GM10847 (cell line): ENCODE data around the gene GIPC3.
A peak's percentile ranks its signal among the peaks of the same experiment; 100 is the strongest.

Source experiments
- POLR2A ChIP-seq: IDR thresholded peaks from 2 replicates; pipeline ENCODE4 v1.6.1; 2011; ENCODE audit not compliant: insufficient read length; ENCODE audit errors: extremely low read depth

The GIPC3 gene

GRCh38 chr19:3618144-3618810 is 33.0 kb downstream of the GIPC3 start:
- no peak for TF ChIP-seq POLR2A

- no peak for TF ChIP-seq POLR2A
These were observed 33.7 kb downstream of the GIPC3 start for GRCh38 chr19:3618811-3619630.

DNA sequence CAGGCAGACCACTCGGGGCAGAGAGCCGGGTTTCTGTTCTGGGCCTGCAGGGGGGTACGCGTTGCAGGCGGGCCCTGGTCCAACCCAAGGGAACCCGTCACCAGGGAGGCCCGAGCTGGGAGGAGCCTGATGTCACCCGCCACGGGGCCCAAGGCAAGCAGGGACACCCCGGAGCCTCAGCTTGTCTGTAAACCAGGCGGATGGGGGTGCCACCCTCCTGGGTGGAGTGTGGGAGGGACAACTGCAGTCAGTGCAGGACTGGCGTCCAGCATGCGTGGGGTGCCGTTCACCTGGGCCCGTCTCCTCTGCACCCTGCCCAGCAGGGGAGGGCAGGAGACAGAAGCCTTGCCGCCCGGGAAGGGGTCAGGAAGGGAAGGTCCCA is 34.3 kb downstream of the GIPC3 start:
- TF ChIP-seq POLR2A, result no peak

DNA sequence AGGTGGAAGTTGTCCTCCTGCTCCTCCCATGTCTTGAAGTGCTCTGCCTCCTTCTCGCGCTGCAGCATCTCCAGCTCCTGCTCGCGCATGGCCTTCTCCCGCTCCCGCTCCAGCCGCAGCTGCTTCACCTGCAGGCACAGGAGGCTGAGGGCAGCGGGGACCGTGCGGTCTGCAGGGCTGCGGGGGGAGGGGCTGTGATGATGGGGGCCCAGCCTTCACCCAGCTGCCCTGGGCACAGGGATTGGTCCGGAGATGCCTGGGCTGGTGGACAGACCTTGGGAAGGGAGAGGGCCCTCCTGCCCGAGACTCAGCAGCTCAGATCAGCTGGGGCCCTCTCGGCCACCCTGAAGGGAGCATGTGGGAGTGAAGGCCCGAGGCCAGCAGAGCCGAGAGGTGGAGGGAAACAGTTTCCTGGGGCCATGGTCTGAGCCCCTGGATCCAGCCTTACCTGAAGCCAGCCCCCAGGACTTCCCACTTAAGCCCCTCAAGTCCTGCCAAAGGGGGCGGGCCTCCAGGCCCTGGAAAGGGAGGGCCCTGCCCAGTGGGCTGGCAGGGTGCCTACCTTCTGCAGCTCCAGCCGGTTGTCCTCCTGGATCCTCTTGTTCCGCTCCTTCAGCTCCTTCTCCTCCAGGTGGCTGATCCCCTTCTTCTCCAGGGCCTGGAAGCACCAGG is 35.0 kb downstream of the GIPC3 start:
- TF ChIP-seq POLR2A, result no peak

- TF ChIP-seq POLR2A, result no peak
These were observed 35.7 kb downstream of the GIPC3 start for GRCh38 chr19:3620817-3621547.

DNA sequence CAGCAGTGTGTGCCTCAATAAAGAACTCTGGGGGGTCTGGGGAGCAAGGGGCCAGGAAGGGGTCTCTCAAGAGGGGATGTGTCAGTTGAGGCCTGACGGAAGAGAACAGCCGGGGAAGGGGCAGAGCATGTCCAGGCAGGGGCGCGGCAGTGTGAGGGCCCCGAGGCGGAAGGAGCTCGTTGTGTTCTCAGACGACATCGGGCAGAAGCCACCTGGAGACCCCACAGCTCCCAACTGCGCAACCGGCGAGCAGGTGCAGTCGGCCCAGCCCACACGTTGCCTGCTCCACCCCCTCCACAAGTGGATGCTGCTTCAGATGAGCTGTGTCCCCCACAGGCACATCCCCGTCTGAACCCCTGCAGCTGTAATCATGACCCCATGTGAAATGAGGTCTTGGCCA is 36.4 kb downstream of the GIPC3 start:
- no peak for TF ChIP-seq POLR2A

DNA sequence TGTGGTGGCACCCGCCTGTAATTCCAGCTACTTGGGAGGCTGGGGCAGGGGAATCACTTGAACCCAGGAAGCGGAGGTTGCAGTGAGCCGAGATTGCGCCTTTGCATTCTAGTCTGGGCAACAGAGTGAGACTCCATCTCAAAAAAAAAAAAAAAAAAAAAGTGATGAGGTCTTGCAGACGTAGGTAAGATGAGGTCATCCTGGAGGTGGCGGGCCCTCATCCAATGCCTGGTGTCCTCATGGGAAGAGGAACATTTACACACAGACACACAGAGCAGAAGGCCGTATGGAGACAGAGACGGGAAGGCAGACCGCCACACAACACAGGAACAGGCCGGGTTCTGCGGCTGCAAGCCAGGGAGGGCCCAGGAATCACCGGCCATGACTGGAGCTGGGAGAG is 36.9 kb downstream of the GIPC3 start:
- TF ChIP-seq POLR2A, result no peak

DNA sequence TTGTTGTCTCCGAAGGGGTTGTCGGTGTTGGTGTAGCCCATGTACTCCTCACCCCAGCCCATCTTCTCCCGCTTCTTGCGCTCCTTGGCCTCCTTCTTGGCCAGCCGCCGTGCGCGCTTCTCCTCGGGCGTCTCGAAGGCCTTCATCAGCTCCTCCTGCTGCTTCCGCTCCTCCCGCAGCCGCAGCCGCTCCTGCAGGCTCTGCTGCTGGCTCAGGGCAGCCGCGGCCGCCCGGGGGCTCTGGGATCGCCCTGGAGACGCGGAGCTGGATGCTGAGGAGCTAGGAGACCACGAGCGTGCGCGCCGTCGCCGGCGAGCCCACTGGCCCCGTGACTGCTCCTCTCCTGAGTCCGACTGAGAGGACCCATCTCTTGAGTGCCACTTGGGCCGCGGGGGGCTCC is 38.4 kb downstream of the GIPC3 start:
- TF ChIP-seq POLR2A, result no peak

- TF ChIP-seq POLR2A, result no peak
These were observed 40.8 kb downstream of the GIPC3 start for GRCh38 chr19:3625996-3626472.

DNA sequence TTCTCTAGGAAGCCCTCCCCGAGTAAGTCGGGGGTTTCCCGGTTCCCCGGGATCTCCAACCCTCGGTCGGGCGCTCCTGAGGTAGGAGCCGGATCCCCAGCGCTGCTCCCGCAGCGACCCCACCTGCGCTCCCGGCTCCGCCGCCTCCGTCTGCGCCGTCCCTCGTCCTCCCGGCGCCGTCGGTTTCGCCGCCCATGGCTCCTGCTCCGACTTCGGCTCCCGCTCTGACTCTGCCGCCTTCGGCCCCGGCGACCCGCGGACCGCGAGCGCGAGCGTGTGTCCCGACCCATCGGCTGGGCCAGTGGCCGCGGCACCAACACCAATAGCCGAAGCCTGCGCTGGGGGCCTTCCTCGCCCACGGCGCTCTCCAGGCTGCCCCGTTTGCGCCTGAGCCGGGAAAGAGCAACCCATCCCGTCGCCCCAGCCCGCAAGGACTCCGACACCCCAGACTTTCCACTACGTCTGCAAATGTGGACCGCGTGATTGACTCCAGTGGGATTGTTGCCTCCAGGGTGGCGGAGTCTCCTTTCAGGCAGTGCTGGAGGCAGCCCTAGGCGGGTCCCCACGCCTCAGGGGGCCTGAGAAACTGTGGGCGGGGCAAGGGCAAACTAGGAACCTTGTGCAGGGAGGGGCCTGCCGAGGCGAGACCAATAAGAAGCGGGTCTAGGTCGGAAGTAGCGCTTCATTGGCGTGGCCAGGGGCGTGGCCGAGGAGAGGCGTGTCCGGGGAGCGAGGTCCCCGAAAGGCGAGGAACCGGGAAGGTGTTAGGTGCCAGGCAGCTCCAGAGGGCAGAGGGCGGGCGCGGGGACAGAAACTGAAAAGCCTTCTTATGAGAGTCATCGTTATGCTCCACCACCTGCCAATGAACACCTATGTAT is 41.4 kb downstream of the GIPC3 start, which contains the start of gene CACTIN:
Gene CACTIN (minus strand): TSS at position 318 of the 878 bp plus-strand sequence. CDS start 28 bp downstream, at position 290.
- TF ChIP-seq POLR2A, result peak; percentile 96

DNA sequence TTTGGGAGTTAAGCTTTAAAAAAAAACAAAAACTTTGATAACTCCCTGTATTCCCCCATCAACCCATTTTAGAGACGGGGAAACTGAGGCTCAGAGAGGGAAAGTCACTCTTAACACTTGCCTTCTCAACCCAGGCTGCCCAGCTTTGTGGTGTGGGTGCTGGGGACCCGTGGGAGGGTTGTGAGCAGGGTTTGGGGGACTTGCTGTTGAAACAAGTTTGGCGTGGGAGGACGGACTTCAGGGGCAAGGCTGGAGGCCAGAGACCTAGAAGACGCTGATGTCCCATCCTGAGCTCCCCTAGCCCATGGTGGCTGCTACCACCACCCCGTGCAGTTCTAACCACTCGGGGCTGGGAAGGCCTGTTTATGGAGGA is 42.1 kb downstream of the GIPC3 start:
- no peak for TF ChIP-seq POLR2A

- TF ChIP-seq POLR2A, result no peak
These were observed 46.0 kb downstream of the GIPC3 start for GRCh38 chr19:3631053-3631861.

DNA sequence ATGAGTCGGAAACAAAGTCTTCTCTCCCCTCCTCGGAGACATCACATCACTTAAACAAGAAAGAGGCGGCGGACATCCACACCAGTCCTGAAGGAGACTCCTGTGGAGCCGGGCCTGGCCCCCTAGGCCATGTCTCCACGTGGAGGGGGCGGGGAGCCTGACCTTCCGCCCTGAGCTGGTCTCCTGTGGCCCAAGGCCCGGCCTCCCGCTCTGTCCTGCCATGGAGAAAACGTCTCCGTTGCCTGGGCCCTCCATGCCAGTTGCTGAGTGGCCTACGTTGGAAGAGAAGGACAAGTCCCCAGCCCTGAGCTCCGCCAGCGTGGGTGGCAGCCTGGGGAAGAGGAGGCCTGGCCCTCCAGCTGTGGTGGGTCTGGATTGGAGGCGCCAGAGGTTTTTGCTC is 46.8 kb downstream of the GIPC3 start:
- TF ChIP-seq POLR2A, result no peak

DNA sequence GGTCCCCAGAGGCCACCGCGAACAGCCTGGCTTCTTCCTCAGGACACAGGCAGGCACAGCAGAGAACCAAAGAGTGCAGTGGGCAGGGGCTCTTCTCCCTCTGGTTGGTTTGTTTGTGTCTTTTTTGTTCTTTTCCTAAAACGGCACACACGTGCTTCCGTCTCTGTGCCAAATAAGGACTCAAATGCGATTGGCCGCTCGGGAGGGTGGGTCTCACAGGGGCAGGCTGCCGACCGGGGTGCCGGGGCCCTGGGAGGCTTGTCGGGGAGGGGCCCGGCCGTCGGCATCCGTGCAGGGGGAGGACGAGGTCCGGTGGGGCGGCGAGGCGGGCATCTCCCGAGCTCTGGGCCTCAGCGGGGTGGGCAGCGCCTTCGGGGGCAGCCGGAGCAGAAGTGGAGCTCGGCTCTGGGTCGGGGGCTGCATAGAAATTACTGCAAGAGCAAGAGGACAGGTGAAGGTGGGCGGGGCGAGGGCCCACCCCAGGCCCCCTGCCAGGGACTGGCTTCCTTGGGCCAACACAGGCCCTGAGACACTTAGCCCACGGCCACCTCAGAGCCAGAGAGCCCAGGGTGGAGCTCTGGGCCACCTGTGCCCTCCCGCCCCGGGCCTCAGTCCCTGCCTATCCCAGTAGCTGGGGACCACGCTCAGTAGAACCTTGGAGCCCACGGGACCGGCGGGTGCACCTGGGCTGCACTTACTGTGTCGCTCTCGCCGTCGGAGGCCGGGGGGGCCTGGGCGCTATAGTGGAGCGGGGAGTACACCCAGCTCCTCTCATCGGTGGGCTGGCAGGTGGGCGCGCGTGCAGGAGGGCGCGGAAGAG is 47.7 kb downstream of the GIPC3 start:
- no peak for TF ChIP-seq POLR2A
